HG02759 (cell line): ENCODE data around the gene PRKN.

Experiments
- ATAC-seq: cut with Tn5 transposase; IDR thresholded peaks from one replicate; pipeline ENCODE4 v1.9.1; 2021; ENCODE audit warnings: mild to moderate bottlenecking, moderate library complexity; ENCODE audit not compliant: unreplicated experiment

The PRKN gene

GRCh38 chr6:162388383-162388777, 339.2 kb downstream of the PRKN start:
- no peak for ATAC-seq

- ATAC-seq: no peak
Observed at GRCh38 chr6:162387718-162388382, 339.7 kb downstream of the PRKN start.

GRCh38 chr6:162385980-162386379, 341.6 kb downstream of the PRKN start:
- ATAC-seq: no peak

- no peak for ATAC-seq
Observed at GRCh38 chr6:162379757-162380409, 347.7 kb downstream of the PRKN start.

GRCh38 chr6:162377735-162378134, 349.8 kb downstream of the PRKN start:
- no peak for ATAC-seq

- ATAC-seq: no peak
Observed at GRCh38 chr6:162373868-162374267, 353.7 kb downstream of the PRKN start.

GRCh38 chr6:162373192-162373591, 354.4 kb downstream of the PRKN start:
- ATAC-seq: no peak

- no peak for ATAC-seq
Observed at GRCh38 chr6:162372106-162372505, 355.5 kb downstream of the PRKN start.

GRCh38 chr6:162371121-162371520, 356.4 kb downstream of the PRKN start:
- ATAC-seq: no peak

GRCh38 chr6:162369091-162369490, 358.5 kb downstream of the PRKN start:
- no peak for ATAC-seq

GRCh38 chr6:162364488-162364887, 363.1 kb downstream of the PRKN start:
- ATAC-seq: no peak

- no peak for ATAC-seq
Observed at GRCh38 chr6:162363757-162364156, 363.8 kb downstream of the PRKN start.

GRCh38 chr6:162360901-162361567, 366.5 kb downstream of the PRKN start:
- ATAC-seq: no peak

- ATAC-seq: no peak
Observed at GRCh38 chr6:162358625-162359024, 368.9 kb downstream of the PRKN start.

- ATAC-seq: no peak
Observed at GRCh38 chr6:162345051-162345511, 382.5 kb downstream of the PRKN start.

- ATAC-seq: no peak
Observed at GRCh38 chr6:162344646-162345010, 382.9 kb downstream of the PRKN start.

GRCh38 chr6:162343936-162344645, 383.5 kb downstream of the PRKN start:
- ATAC-seq: no peak

GRCh38 chr6:162343198-162343935, 384.2 kb downstream of the PRKN start:
- no peak for ATAC-seq

GRCh38 chr6:162337412-162337811, 390.2 kb downstream of the PRKN start:
- no peak for ATAC-seq

GRCh38 chr6:162336359-162336758, 391.2 kb downstream of the PRKN start:
- no peak for ATAC-seq

- ATAC-seq: no peak
Observed at GRCh38 chr6:162332365-162332764, 395.2 kb downstream of the PRKN start.
